Measurements from ENCODE around the gene RTRAF.

- TF ChIP-seq, protein P1, sequence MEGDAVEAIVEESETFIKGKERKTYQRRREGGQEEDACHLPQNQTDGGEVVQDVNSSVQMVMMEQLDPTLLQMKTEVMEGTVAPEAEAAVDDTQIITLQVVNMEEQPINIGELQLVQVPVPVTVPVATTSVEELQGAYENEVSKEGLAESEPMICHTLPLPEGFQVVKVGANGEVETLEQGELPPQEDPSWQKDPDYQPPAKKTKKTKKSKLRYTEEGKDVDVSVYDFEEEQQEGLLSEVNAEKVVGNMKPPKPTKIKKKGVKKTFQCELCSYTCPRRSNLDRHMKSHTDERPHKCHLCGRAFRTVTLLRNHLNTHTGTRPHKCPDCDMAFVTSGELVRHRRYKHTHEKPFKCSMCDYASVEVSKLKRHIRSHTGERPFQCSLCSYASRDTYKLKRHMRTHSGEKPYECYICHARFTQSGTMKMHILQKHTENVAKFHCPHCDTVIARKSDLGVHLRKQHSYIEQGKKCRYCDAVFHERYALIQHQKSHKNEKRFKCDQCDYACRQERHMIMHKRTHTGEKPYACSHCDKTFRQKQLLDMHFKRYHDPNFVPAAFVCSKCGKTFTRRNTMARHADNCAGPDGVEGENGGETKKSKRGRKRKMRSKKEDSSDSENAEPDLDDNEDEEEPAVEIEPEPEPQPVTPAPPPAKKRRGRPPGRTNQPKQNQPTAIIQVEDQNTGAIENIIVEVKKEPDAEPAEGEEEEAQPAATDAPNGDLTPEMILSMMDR (conservative IDR thresholded peaks at IDR 0.05 in 1 of 2, IDR thresholded peaks at IDR 0.05 in 1 of 2; ENCODE audit: extremely low read depth in 1 of 2, insufficient read depth in 1 of 2, low read depth in 1 of 2, low read length in 2 of 2): no peak
- TF ChIP-seq EZH2 (IDR thresholded peaks at IDR 0.05; ENCODE audit: borderline replicate concordance, low read length): no peak
Measured at GRCh38 chr14:52032204-52032801, 43.0 kb downstream of the RTRAF start.
